CD4-positive, CD25-positive, alpha-beta regulatory T cell (primary cell): ENCODE data around the gene SSBP1. TPM values are rescaled to one million over a fixed set of nuclear protein-coding genes. Genes with fewer than 3 reads are reported as not detected.
"Not testable (repeated sequence)": the region's sequence is repeated elsewhere in the genome, so short reads cannot be mapped to it uniquely, and the experiment has no call there.

Experiments used
- ATAC-seq, 2 donors: fragments of 150-1000 bp; cut with Tn5 transposase; one replicate each; pipeline ENCODE4 v1.10.0; 2021; ENCODE audit warnings: low read depth in 2 of 2, moderate number of reproducible peaks in 2 of 2, moderate library complexity in 1 of 2
- DNase-seq, 3 donors: peaks; one replicate each; pipeline versions ENCODE4 v3.0.0 to v3.0.0-alpha.2; 2012 to 2022; ENCODE audit warnings: mixed read lengths in 1 of 3
- H3K27ac ChIP-seq: one replicate; pipeline ENCODE4 v1.7.0; 2013; ENCODE audit warnings: mild to moderate bottlenecking, low read length; ENCODE audit not compliant: insufficient read depth, poor library complexity, severe bottlenecking
- H3K27me3 ChIP-seq: one replicate; pipeline ENCODE4 v1.7.0; 2013; ENCODE audit warnings: low read length; ENCODE audit not compliant: control insufficient read depth, insufficient read depth
- H3K36me3 ChIP-seq: one replicate; pipeline ENCODE4 v1.7.0; 2013; ENCODE audit warnings: mild to moderate bottlenecking, low read length, moderate library complexity; ENCODE audit not compliant: control insufficient read depth, insufficient read depth
- H3K4me1 ChIP-seq: 2 replicates; pipeline ENCODE4 v1.7.0; 2013; ENCODE audit warnings: mild to moderate bottlenecking, low read length; ENCODE audit not compliant: insufficient read depth, control insufficient read depth, poor library complexity, severe bottlenecking
- H3K4me3 ChIP-seq: one replicate; pipeline ENCODE4 v1.7.0; 2013; ENCODE audit warnings: low read depth, mild to moderate bottlenecking, low read length, moderate library complexity
- H3K9me3 ChIP-seq, 2 experiments: 1 replicate in 1 of 2; 2 replicates in 1 of 2; pipeline ENCODE4 v1.7.0; 2013; ENCODE audit warnings: low read length in 2 of 2, mild to moderate bottlenecking in 1 of 2, moderate library complexity in 1 of 2; ENCODE audit not compliant: control insufficient read depth in 2 of 2
- H3K27ac Mint-ChIP-seq, 3 donors: one replicate each; pipeline ENCODE4 v1.8.0; 2020 to 2022; ENCODE audit warnings: mild to moderate bottlenecking in 3 of 3, mixed read lengths in 3 of 3, moderate library complexity in 2 of 3
- H3K27me3 Mint-ChIP-seq: one replicate; pipeline ENCODE4 v1.8.0; 2022; ENCODE audit warnings: mild to moderate bottlenecking, mixed read lengths
- H3K36me3 Mint-ChIP-seq: one replicate; pipeline ENCODE4 v1.8.0; 2020; ENCODE audit warnings: mixed read lengths
- H3K4me1 Mint-ChIP-seq, 4 donors: one replicate each; pipeline ENCODE4 v1.8.0; 2020 to 2022; ENCODE audit warnings: mixed read lengths in 4 of 4, mild to moderate bottlenecking in 1 of 4
- H3K4me3 Mint-ChIP-seq, 4 donors: one replicate each; pipeline ENCODE4 v1.8.0; 2020 to 2022; ENCODE audit warnings: mild to moderate bottlenecking in 4 of 4, mixed read lengths in 4 of 4, moderate library complexity in 3 of 4
- H3K9me3 Mint-ChIP-seq, 7 donors: one replicate each; pipeline ENCODE4 v1.8.0; 2020 to 2022; ENCODE audit warnings: mixed read lengths in 7 of 7, mild to moderate bottlenecking in 3 of 7, moderate library complexity in 2 of 7
- polyA plus RNA-seq, 4 donors: library from polyadenylated mRNA; unstranded; fragments of 300-500 nt; fragmentation: Illumina TruSeq; gene quantifications; one replicate each; pipeline ENCODE4 v1.2.3, GENCODE V29; 2021
- total RNA-seq: library from RNA; stranded (reverse); gene quantifications from one replicate; pipeline ENCODE4 v1.2.3, GENCODE V29; 2022

Gene SSBP1
- total RNA-seq (77.4 TPM), polyA plus RNA-seq (100 to 1,000 TPM; 286 to 331 (median 305) TPM)

- DNase-seq (peak; percentile 84 to 99 (median 93)), ATAC-seq (peak; percentile 89 to 92)
- no peaks in the 10 kb centered on the region for H3K9me3 Mint-ChIP-seq
- peak within 1 kb of the TSS; percentile 97 to 99 (median 98) for H3K27ac Mint-ChIP-seq
- H3K4me1 Mint-ChIP-seq, result peaks cover 19 to 53% (median 31%) of the 10 kb centered on the region in 4 donors
- Histone ChIP-seq H3K9me3 (no peaks in the 10 kb centered on the region), H3K27me3 (no peaks in the 10 kb centered on the region), H3K4me1 (peaks cover 32% of the 10 kb centered on the region), H3K4me3 (peak within 1 kb of the TSS; percentile 97), H3K36me3 (peaks cover 31% of the 10 kb centered on the region), H3K27ac (peak within 1 kb of the TSS; percentile 88)
- H3K27me3 Mint-ChIP-seq, result no peaks in the 10 kb centered on the region
- peak within 1 kb of the TSS; percentile 94 to 99 (median 97) for H3K4me3 Mint-ChIP-seq
- peaks cover 21% of the 10 kb centered on the region for H3K36me3 Mint-ChIP-seq
These were observed at the start of gene SSBP1 for GRCh38 chr7:141737836-141738591. Gene SSBP1 (plus strand): TSS chr7:141738358. CDS start chr7:141739167, 809 bp downstream.

GRCh38 chr7:141689072-141689825 lies 48.9 kb upstream of the SSBP1 start:
- not testable (repeated sequence) for H3K4me3 ChIP-seq, H3K27ac ChIP-seq, H3K27me3 Mint-ChIP-seq, H3K9me3 ChIP-seq, H3K4me1 ChIP-seq, ATAC-seq, DNase-seq, H3K4me3 Mint-ChIP-seq, H3K27me3 ChIP-seq, H3K9me3 Mint-ChIP-seq
- Mint-ChIP-seq H3K4me1 (peaks cover 27 to 38% (median 31%) of the 10 kb centered on the region in 4 donors), H3K36me3 (peaks cover 31% of the 10 kb centered on the region), H3K27ac (peak overlapping the region in 2 of 3 donors; percentile 21 to 32)
- H3K36me3 ChIP-seq, result peaks cover 21% of the 10 kb centered on the region

- ATAC-seq (no peak), DNase-seq (no peak)
- no peak overlapping the region for H3K27ac Mint-ChIP-seq
- H3K27ac ChIP-seq, result no peak overlapping the region
- peaks cover 28 to 50% (median 46%) of the 10 kb centered on the region in 4 donors for H3K4me1 Mint-ChIP-seq
- H3K4me1 ChIP-seq, result no peaks in the 10 kb centered on the region
- peaks cover 0 to 2% (median 0%) of the 10 kb centered on the region in 7 donors for H3K9me3 Mint-ChIP-seq
- H3K4me3 Mint-ChIP-seq, result no peak overlapping the region
- H3K27me3 ChIP-seq, result no peaks in the 10 kb centered on the region
- H3K36me3 ChIP-seq, result no peaks in the 10 kb centered on the region
- no peaks in the 10 kb centered on the region for H3K9me3 ChIP-seq
- H3K36me3 Mint-ChIP-seq, result peaks cover 28% of the 10 kb centered on the region
- no peaks in the 10 kb centered on the region for H3K27me3 Mint-ChIP-seq
- H3K4me3 ChIP-seq, result no peak overlapping the region
These were observed 46.6 kb upstream of the SSBP1 start for GRCh38 chr7:141691540-141691939.

GRCh38 chr7:141691961-141692360 lies 46.2 kb upstream of the SSBP1 start:
- H3K27me3 ChIP-seq, result no peaks in the 10 kb centered on the region
- Mint-ChIP-seq H3K27ac (no peak overlapping the region), H3K27me3 (no peaks in the 10 kb centered on the region), H3K36me3 (peaks cover 29% of the 10 kb centered on the region), H3K4me1 (peaks cover 28 to 54% (median 48%) of the 10 kb centered on the region in 4 donors), H3K9me3 (peaks cover 0 to 2% (median 0%) of the 10 kb centered on the region in 7 donors), H3K4me3 (no peak overlapping the region)
- H3K27ac ChIP-seq, result no peak overlapping the region
- no peak overlapping the region for H3K4me3 ChIP-seq
- DNase-seq (no peak), ATAC-seq (no peak)
- no peaks in the 10 kb centered on the region for H3K4me1 ChIP-seq
- H3K9me3 ChIP-seq, result no peaks in the 10 kb centered on the region
- H3K36me3 ChIP-seq, result no peaks in the 10 kb centered on the region

- Mint-ChIP-seq H3K36me3 (peaks cover 26% of the 10 kb centered on the region), H3K27me3 (no peaks in the 10 kb centered on the region), H3K4me1 (peaks cover 24 to 63% (median 55%) of the 10 kb centered on the region in 4 donors), H3K4me3 (no peak overlapping the region), H3K9me3 (peaks cover 0 to 2% (median 0%) of the 10 kb centered on the region in 7 donors), H3K27ac (peak overlapping the region in 1 of 3 donors; percentile 11)
- no peaks in the 10 kb centered on the region for H3K4me1 ChIP-seq
- H3K9me3 ChIP-seq, result no peaks in the 10 kb centered on the region
- DNase-seq, result no peak
- H3K36me3 ChIP-seq, result no peaks in the 10 kb centered on the region
- no peak overlapping the region for H3K4me3 ChIP-seq
- H3K27me3 ChIP-seq, result no peaks in the 10 kb centered on the region
- no peak overlapping the region for H3K27ac ChIP-seq
- ATAC-seq, result no peak
These were observed 45.1 kb upstream of the SSBP1 start for GRCh38 chr7:141693082-141693481.

GRCh38 chr7:141695803-141696289 lies 42.3 kb upstream of the SSBP1 start:
- Histone ChIP-seq H3K27me3 (no peaks in the 10 kb centered on the region), H3K27ac (no peak overlapping the region), H3K36me3 (no peaks in the 10 kb centered on the region), H3K4me1 (peaks cover 21% of the 10 kb centered on the region), H3K9me3 (no peaks in the 10 kb centered on the region), H3K4me3 (no peak overlapping the region)
- Mint-ChIP-seq H3K9me3 (no peaks in the 10 kb centered on the region), H3K4me1 (peaks cover 13 to 77% (median 71%) of the 10 kb centered on the region in 4 donors), H3K4me3 (peak overlapping the region in 1 of 4 donors; percentile 40), H3K36me3 (peaks cover 16% of the 10 kb centered on the region), H3K27ac (peak overlapping the region in 1 of 3 donors; percentile 27), H3K27me3 (peaks cover 2% of the 10 kb centered on the region)
- DNase-seq (no peak), ATAC-seq (no peak)

GRCh38 chr7:141696348-141696747 lies 41.8 kb upstream of the SSBP1 start:
- H3K27ac Mint-ChIP-seq, result peak overlapping the region in 2 of 3 donors; percentile 60 to 61

More at GRCh38 chr7:141696348-141696747, 41.8 kb upstream of the SSBP1 start:
- no peak for DNase-seq
- no peak overlapping the region for H3K4me3 ChIP-seq
- peaks cover 16% of the 10 kb centered on the region for H3K36me3 Mint-ChIP-seq
- H3K4me3 Mint-ChIP-seq, result peak overlapping the region in 1 of 4 donors; percentile 7
- ATAC-seq, result no peak
- H3K27me3 Mint-ChIP-seq, result peaks cover 4% of the 10 kb centered on the region
- no peak overlapping the region for H3K27ac ChIP-seq
- H3K9me3 Mint-ChIP-seq, result no peaks in the 10 kb centered on the region
- H3K4me1 ChIP-seq, result peaks cover 24% of the 10 kb centered on the region
- H3K9me3 ChIP-seq, result no peaks in the 10 kb centered on the region
- no peaks in the 10 kb centered on the region for H3K36me3 ChIP-seq
- peaks cover 13 to 80% (median 71%) of the 10 kb centered on the region in 4 donors for H3K4me1 Mint-ChIP-seq
- no peaks in the 10 kb centered on the region for H3K27me3 ChIP-seq
